ENCODE results near the gene NUTF2.

NUTF2 gene

DNA sequence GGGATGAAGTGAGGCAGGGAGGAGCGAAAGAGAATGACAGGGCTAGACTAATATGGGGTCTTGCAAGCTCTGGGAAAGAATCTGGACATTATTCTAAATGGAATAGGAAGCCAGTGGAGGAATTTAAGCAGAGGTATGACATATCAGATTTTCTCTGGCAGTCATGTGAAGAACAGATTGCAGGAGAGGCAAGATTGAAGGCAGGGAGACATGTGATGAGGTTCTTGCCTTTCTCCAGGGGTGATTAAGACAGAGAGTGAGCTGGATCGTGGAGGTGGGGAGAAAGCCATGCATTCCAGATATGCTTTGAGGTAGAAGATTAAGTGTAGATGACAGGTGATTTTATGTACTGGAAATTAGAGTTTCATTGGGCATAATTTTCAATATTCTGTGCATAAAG lies 8.9 kb upstream of the NUTF2 start:
- no peak for DNase-seq (ENCODE audit: low read depth in 3 of 3)

DNA sequence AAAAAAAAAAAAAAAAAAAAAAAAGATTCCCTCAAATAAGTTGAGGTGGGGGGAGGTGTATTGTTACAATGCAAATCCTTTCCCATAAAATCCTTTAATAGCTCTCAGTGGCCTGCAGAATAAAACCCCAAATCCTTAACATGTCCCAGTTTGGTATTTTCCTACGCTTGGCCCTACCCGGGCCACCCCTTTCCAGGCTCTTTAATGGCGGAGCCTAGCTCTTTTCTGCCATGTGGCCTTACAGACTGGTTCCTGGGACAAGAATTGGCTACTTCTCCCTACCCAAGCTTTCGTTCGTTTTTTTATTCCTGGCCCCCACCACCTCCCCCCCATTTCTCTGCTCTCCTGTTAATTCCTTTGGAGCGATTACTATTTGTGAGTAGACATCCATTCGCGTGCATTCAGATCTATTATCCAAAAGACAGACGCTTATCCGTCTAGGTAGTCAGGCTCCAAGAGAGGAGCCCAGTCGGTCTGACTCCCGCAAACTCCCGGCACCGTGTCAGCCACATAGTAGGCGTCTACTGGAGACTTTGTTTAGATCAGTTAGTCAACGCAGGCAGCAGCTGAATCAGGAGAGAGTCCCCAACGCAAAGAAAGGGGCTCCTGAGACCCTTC lies 5.4 kb upstream of the NUTF2 start:
- no peak for DNase-seq (ENCODE audit: low read depth in 3 of 3)

DNA sequence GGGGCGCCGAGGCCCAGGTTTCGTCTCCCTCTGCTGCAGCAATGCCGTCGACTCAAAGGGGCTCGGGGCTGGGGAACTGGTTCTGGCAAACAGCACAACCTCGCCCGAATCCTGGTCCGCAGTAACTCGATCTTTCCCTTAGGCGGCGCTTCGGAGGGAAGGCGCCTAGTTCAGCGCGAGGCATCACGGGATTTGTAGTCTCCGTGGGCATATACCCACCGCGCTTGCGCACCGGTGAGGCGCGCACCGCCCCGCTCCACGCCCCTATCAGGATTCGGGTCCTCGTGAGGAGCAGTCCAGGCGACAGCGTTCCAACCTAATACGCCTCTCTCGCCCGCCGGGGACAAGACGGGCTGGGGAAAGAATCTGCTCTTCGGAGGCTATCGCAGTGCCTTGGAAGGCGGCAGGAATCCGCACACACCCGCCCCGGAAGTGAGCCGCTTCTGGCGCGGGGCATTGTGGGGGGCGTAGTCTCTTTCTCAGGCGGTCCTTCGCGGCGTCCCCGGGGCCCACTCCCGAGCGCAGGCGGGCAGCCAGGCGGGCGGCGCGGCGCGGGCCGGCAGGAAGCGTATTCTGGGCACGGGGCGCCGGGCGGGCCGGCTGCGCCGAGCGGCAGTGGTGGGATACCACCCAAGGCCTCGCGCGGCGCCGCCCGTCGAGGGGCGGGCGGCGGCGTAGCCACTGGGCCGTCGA lies 4.8 kb upstream of the NUTF2 start, which contains the start of gene THAP11:
TSS of gene THAP11 (plus strand) at position 505 of the 693 bp plus-strand sequence. CDS start 235 bp downstream, outside the sequence.
- DNase-seq (ENCODE audit: low read depth in 3 of 3), result peak; percentile 84 to 91 (median 88)

DNA sequence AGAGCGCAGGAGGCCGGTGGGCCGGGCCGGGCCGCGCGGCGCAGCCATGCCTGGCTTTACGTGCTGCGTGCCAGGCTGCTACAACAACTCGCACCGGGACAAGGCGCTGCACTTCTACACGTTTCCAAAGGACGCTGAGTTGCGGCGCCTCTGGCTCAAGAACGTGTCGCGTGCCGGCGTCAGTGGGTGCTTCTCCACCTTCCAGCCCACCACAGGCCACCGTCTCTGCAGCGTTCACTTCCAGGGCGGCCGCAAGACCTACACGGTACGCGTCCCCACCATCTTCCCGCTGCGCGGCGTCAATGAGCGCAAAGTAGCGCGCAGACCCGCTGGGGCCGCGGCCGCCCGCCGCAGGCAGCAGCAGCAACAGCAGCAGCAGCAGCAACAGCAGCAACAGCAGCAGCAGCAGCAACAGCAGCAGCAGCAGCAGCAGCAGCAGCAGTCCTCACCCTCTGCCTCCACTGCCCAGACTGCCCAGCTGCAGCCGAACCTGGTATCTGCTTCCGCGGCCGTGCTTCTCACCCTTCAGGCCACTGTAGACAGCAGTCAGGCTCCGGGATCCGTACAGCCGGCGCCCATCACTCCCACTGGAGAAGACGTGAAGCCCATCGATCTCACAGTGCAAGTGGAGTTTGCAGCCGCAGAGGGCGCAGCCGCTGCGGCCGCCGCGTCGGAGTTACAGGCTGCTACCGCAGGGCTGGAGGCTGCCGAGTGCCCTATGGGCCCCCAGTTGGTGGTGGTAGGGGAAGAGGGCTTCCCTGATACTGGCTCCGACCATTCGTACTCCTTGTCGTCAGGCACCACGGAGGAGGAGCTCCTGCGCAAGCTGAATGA lies 4.0 kb upstream of the NUTF2 start:
- peak; percentile 18 to 39 (median 27) for DNase-seq (ENCODE audit: low read depth in 3 of 3)

DNA sequence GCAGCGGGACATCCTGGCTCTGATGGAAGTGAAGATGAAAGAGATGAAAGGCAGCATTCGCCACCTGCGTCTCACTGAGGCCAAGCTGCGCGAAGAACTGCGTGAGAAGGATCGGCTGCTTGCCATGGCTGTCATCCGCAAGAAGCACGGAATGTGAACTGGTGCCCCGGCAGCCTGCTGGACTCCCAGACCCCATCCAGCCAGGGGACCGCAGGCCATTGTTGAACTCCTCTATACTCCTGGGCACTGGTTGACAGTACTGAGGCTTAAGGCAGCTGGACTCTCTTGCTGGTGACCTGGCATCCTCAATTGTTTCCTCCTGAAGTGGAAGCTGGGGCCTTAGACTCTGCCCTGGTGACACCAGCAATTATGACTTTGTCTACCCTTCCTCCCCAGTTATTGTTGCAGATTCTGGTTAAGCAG lies 3.4 kb upstream of the NUTF2 start:
- DNase-seq (ENCODE audit: low read depth in 3 of 3), result peak in 1 of 3 experiments; percentile 29

DNA sequence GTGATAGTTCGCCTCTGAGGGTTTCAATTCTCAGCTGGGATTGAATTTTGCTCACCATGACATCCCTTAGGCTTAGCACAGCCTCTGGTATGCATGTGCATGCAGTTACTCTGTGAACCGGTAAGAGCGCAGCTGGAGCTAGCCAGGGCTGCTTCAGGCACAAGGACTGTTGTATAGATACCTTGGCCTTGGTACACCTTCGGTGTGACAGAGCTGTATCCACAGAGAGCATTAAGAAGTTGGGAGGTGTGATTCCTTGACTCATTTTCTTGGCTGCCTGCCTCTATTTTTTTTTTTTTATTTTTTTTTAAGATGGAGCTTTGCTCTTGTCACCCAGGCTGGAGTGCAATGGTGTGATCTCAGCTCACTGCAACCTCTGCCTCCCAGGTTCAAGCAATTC lies 2.2 kb upstream of the NUTF2 start:
- DNase-seq (ENCODE audit: low read depth in 3 of 3), result no peak

DNA sequence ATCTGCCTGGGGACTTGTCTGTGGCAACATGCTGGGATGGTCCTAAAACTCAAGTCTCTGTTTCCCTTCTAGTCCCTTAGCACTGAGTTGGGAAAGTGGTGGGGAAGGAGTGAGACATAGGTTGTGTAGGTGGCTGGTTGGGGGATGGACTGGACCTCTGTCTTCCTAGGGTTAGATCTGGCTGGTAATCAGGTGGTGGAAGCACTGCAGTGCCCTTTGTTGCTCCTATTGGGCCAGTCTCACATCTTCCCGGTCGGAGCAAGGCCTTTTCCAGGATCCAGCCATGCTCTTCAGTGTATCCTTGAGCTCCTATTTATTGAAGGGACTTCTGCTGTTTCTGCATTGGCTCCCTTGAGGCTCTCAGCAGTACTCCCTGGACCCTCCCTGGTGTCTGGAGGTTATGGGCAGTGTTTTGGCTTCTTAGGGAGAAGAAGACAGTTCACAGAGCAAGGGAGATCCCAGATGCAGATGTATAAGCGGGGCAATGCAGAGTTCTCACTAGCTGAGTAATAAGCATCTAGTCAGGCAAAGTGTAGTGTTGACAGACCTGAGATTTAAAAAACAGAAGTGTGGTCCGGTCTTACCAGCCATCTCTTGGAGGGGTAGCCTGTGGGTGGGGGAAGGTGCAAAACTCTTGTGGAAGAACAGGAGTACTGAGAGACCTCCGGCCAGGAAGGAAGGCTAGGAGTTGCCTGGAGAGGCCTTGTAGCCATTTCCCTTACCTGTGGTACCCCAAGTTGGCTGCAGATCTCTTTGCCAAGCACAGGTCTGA lies 1.3 kb upstream of the NUTF2 start:
- DNase-seq (ENCODE audit: low read depth in 3 of 3), result no peak

DNA sequence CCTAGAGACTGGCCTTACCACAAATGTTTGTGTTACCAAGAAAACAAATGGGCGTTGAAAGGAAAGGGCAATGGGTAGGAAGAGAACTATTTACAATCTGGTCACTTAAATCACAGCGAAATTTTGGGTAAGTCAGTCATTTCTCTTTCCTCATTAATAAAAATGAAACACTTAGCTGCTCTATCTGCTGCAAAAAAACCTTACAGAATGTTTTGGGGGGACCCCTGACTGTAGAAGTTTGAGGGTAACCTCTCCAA lies 742 bp upstream of the NUTF2 start:
- no peak for DNase-seq (ENCODE audit: low read depth in 3 of 3)

DNA sequence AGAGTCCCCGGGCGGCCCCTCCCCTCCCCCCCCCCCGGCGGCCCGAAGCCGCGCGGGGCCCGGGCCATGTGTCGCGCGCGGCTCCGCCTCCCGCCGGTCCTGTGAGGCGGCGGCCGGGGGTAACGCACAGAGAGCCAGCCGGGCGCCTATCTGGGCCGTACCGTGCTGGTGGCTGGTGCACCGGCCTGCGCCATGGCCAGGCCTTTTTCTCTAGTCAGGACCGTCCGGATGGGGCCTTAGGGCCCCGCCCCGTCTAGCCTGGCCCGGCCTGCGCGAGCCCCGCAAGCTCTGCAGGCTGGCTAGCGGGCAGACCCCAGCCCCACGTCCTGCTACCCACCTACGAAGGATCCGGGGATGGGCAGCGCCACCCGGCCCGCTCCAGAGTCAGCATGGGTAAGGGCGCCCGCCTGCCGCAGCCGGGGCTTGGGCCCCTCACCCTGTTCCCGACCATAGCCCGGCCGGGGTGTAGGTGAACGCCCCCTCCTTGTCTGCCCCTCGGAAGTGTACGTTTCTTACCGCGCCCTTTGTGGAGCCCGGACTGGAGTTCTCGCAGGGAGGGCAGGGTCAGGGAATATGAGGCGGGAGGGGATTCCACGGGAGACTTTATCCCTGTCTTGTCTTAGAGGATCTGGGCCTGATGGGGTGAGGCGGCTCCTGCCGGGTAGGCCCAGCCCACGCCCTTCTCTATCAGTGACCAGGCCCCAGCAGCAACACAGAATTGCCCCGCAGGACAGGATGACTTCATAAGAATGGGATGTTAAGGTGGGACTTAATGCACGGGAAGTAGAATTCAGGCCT lies 530 bp downstream of the NUTF2 start, which contains the start of gene CENPT:
TSS of gene CENPT (minus strand) at position 630 of the 798 bp plus-strand sequence. CDS start 13,834 bp downstream, outside the sequence.
- peak in 1 of 3 experiments; percentile 11 for DNase-seq (ENCODE audit: low read depth in 3 of 3)

DNA sequence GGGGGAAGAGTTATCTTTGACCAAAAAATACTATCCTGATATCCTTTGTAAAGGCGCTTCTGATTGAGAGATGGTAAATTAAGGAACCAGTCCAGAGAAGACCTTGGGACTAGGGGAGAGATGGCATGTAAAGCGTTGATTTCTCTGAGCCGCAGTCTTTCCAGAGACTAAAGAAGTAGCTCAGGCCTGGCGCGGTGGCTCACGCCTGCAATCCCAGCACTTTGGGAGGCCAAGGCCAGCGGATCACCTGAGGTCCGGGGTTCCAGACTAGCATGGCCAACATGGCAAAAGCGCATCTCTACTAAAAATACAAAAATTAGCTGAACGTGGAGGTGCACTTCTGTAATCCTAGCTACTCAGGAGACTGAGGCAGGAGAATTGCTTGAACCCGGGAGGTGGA lies 1.4 kb downstream of the NUTF2 start:
- DNase-seq (ENCODE audit: low read depth in 3 of 3), result no peak

DNA sequence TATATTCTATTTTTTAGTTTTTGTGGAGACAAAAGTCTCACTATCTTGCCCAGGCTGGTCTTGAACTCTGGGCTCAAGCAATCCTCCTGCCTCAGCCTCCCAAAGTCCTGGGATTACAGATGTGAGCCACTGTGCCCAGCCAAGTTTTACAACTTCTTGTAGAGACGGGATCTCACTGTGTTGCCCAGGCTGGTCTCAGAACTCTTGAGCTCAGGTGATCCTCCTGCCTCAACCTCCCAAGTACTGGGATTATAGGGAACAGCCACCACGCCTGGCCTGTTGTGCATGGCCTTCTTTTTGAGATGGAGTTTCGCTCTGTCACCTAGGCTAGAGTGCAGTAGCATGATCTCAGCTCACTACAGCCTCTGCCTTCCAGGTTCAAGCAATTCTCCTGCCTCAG lies 6.9 kb downstream of the NUTF2 start:
- DNase-seq (ENCODE audit: low read depth in 3 of 3), result no peak

DNA sequence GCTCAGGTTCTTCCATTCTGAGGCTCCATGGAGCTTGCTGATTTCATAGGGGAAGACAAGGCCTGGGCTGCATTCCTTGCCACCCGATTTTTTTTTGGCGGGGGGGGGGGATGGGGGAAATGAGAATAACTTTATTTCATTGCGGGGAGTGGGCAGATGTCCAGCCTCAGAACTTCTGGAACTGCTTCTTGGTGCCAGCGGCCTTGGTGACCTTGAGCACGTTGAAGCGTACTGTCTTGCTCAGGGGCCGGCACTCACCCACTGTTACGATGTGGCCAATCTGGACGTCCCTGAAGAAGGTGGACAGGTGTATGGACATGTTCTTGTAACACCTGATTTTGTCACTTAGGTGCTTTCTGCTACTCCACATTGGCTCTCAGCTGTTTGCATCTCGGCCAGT lies 9.1 kb downstream of the NUTF2 start:
- DNase-seq (ENCODE audit: low read depth in 3 of 3), result no peak

DNA sequence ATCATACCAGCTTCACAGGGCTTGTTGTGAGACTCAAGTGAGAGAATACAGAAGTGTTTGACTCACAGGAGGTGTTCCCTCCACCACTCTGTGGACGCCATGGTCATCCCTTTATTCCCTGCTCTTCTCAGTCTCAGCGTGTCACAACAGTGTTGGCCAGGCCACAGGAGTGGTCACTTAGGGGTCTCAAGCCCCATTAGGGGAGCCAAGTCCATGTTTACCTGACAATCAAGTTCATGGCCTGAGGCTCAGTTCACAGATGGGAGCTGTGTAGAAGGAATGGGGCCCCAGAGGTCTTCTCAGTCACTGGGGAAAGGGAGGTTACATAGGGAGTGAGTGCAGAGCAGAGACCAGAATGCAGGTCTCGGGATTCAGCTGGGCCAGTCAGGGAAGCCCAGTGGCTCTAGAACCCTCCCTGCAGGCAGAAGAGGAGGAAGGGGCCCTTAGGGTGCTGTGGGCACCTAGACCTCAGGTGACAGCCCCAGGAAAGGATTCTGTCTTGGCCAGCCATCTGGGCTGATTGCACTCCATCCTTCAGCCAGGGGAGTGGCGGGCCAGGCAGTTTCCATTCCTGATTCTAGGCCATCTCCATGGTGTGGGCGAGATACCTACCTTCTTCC lies 10.3 kb downstream of the NUTF2 start:
- DNase-seq (ENCODE audit: low read depth in 3 of 3), result no peak

DNA sequence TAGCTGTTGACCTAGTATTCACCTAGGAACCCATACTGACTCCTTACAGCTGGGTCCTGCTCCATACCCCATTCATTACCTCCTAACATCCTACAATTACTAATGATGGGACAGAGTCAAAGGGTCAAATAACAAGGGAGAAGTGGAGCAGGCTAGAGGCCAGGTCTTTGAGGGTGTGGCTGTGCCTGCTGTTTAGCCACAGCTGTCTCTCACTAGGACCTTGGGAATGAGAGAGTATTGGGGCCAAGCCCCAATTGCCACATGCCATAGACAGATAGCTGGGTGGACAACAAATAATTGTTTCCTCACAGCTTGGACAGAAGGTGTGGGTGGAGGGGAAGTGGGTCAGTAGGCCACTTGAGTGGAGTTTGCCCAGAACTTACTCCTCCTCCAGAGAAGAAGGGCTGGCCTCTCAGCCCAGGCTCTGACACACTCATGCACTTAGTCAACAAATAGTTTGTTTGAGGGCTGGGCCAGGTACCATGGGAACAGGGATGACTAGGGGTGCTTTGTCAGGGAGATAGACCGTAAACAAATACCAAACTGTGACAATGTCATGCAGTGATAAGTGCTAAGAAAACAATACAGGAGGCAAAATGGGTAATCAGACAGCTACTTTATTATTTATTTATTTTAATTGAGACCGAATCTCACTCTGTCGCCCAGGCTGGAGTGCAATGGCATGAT lies 11.0 kb downstream of the NUTF2 start:
- no peak for DNase-seq (ENCODE audit: low read depth in 3 of 3)

DNA sequence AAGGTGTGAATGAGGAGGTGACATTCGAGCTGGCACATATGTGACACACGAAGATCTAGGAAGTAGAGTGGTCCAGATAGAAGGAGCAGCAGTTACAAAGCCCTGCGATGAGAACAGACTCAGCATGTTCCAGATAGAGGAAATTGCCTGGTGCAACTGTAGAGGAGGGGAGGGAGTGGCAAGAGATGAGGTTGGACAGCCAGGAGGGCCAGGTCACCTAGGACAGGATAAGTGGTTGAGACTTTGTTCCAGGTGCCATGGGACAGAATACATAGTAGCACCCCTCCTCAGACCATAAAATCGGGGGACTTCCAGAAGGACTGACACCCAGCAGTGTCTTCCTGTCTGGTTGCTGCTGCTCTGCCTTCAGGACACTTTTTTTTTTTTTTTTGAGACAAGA lies 11.8 kb downstream of the NUTF2 start:
- no peak for DNase-seq (ENCODE audit: low read depth in 3 of 3)

DNA sequence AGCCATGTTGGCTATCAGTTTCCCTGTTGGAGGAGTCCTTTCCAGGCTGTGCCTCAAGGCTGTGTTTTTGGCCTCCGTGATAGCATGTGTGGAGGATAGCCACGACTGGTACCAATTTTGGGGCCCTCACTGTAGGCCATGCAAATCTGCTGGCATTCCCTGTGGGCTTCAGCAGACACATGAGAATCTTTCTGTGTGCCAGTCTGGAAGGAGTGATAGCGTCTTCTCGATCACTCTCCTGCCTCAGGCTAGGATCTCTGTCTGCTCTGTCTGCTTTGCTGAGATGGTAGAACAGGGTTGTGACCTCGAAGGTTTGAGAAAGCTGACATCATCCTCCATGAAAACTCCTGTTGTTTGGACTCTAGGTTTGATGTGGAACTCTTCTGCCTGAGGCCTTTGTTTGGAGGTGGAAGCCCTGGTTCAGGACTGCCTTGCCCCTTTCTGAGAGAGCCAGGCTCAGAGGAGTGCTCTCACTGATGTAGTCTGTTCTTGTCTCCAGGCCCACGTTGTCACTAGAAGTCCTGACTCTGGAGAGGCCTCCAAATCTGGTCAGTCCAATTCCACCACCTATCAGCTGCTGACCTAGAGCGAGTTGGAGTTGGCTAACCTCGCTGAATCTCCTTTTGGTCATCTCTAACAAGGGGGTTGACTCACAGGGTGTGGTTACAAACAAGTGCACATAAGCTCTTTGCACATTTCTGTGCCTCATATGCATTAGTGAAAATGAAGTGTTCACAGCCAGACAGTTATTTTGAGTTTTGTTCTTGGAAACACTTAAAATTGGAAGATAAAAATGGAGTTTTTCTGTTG lies 14.1 kb downstream of the NUTF2 start:
- no peak for DNase-seq (ENCODE audit: low read depth in 3 of 3)

DNA sequence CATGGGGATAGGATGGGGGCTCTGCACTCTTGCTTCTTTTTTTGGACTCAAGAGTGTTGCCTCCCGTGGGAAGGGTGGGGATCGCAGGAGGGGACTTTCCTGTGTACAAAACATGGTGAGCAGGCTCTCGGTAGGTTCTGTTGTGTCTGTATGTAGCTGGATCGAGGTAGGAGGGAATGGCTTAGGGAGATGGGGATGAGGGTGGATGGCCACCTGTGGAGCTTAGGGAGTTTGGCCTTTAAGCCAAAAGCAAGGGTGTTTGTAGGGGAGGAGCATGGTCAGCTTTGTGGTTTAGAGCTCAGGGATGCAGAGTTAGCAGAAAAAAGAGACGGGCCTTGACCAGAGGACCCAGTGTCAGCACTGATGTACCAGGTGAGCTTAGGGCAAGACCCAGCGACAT lies 15.1 kb downstream of the NUTF2 start:
- DNase-seq (ENCODE audit: low read depth in 3 of 3), result no peak

DNA sequence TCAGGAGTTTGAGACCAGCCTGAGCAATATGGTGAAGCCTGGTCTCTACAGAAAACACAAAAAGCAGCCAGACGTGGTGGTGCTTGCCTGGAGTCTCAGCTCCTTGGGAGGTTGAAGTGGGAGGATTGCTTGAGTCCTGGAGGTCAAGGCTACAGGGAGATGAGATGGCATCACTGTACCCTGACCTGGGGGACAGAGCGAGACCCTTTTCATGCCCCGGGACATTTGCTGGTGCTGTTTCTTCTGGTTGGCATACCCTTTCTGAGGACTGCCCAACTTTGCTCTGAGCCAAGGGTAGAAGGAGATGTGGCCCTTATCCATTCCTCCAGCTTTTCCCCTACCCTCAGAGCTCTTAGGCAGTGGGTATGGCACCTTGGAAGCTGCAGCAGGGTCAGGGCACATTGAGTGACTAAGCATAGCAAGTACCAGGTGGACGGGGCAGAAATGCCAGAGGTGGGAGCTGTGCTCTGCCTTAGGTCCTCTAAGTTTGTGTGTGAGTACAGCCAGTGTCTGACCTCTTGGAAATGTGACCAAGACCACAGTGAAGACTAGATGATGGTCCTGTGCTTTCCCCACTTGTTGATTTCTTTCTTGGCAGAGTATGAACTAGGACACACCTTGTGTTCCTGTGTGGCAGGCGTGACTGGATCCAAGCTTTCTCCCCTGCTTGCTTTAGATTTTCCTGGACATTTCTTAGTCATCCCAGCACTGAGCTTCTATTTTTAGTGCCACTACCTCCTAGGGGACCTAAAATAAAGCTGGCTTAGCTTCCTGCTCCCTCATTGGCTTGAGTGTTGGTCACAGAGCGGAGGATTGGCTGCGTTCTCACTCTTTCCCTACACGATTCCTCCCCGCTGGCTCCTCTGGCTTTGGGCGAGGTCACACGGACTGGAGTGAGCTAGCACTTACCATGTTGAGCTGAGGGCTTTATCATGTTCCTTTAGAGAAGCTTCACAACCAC lies 16.2 kb downstream of the NUTF2 start:
- DNase-seq (ENCODE audit: low read depth in 3 of 3), result no peak

Measured in stimulated activated CD4-positive, alpha-beta T cell treated with anti-CD3 and anti-CD28 coated beads, TNF-alpha, amount 100 ng/mL, for 4 hours (primary cell).